IPS DF 6.9 (cell line): ENCODE data around the gene VPS9D1.

Experiments used
- DNase-seq: peaks from one replicate; pipeline ENCODE4 v3.0.0-alpha.2; 2013; ENCODE audit warnings: low read depth, low spot score
- H3K27ac ChIP-seq: one replicate; pipeline ENCODE4 v1.5.1; 2013; ENCODE audit warnings: low read length, control low read depth
- H3K27me3 ChIP-seq: 2 replicates; pipeline ENCODE4 v1.6.1; 2013; ENCODE audit warnings: mild to moderate bottlenecking, low read length; ENCODE audit not compliant: control insufficient read depth, insufficient read depth
- H3K36me3 ChIP-seq: 2 replicates; pipeline ENCODE4 v1.6.1; 2013; ENCODE audit warnings: low read length; ENCODE audit not compliant: control insufficient read depth, insufficient read depth
- H3K4me1 ChIP-seq: 2 replicates; pipeline ENCODE4 v1.6.1; 2013; ENCODE audit warnings: low read length; ENCODE audit not compliant: control insufficient read depth, insufficient read depth
- H3K4me3 ChIP-seq: 2 replicates; pipeline ENCODE4 v1.5.1; 2013; ENCODE audit warnings: mild to moderate bottlenecking, low read length
- H3K9me3 ChIP-seq: 2 replicates; pipeline ENCODE4 v1.6.1; 2013; ENCODE audit warnings: low read length, inconsistent platforms; ENCODE audit not compliant: control insufficient read depth, insufficient read depth
- WGBS: extraction: QIAGEN DNeasy Blood & Tissue Kit; methylation state at CpG from one replicate; pipeline ENCODE4 v1.1.7; 2013; ENCODE audit warnings: mixed read lengths, missing lambda C conversion rate; ENCODE audit not compliant: insufficient read length, insufficient coverage; 5-methylcytosine and 5-hydroxymethylcytosine counted together

VPS9D1 gene

GRCh38 chr16:89732918-89733242 lies 12.2 kb upstream of the VPS9D1 start:
- Histone ChIP-seq H3K9me3 (no peaks in the 10 kb centered on the region), H3K27me3 (no peaks in the 10 kb centered on the region), H3K27ac (no peak overlapping the region), H3K4me3 (no peak overlapping the region), H3K4me1 (no peaks in the 10 kb centered on the region), H3K36me3 (peaks cover 15% of the 10 kb centered on the region)
- no CpG with 5 or more reads among the region's 9 CpGs for WGBS
- DNase-seq = no peak

- Histone ChIP-seq H3K4me1 (no peaks in the 10 kb centered on the region), H3K27ac (no peak overlapping the region), H3K36me3 (peaks cover 10% of the 10 kb centered on the region), H3K4me3 (no peak overlapping the region), H3K9me3 (no peaks in the 10 kb centered on the region), H3K27me3 (no peaks in the 10 kb centered on the region)
- DNase-seq = no peak
- no CpG with 5 or more reads among the region's 24 CpGs for WGBS
Observed at GRCh38 chr16:89732142-89732917, 11.6 kb upstream of the VPS9D1 start.

GRCh38 chr16:89730610-89731234 lies 10.0 kb upstream of the VPS9D1 start:
- Histone ChIP-seq H3K36me3 (peaks cover 7% of the 10 kb centered on the region), H3K27ac (no peak overlapping the region), H3K27me3 (no peaks in the 10 kb centered on the region), H3K4me3 (no peak overlapping the region), H3K4me1 (no peaks in the 10 kb centered on the region), H3K9me3 (no peaks in the 10 kb centered on the region)
- no CpG with 5 or more reads among the region's 22 CpGs for WGBS
- DNase-seq = no peak

- no peaks in the 10 kb centered on the region for H3K4me1 ChIP-seq
- H3K4me3 ChIP-seq = no peak overlapping the region
- no peak for DNase-seq
- H3K27me3 ChIP-seq = no peaks in the 10 kb centered on the region
- no peaks in the 10 kb centered on the region for H3K9me3 ChIP-seq
- no CpG with 5 or more reads among the region's 14 CpGs for WGBS
- no peak overlapping the region for H3K27ac ChIP-seq
- peaks cover 7% of the 10 kb centered on the region for H3K36me3 ChIP-seq
Observed at GRCh38 chr16:89729863-89730593, 9.3 kb upstream of the VPS9D1 start.

- DNase-seq = no peak
- no peak overlapping the region for H3K27ac ChIP-seq
- peaks cover 7% of the 10 kb centered on the region for H3K36me3 ChIP-seq
- H3K27me3 ChIP-seq = no peaks in the 10 kb centered on the region
- no peaks in the 10 kb centered on the region for H3K9me3 ChIP-seq
- no peak overlapping the region for H3K4me3 ChIP-seq
- no peaks in the 10 kb centered on the region for H3K4me1 ChIP-seq
- no CpG with 5 or more reads among the region's 18 CpGs for WGBS
Observed at GRCh38 chr16:89729293-89729692, 8.6 kb upstream of the VPS9D1 start.

- Histone ChIP-seq H3K4me1 (peaks cover under 1% of the 10 kb centered on the region; the same call in 1 of the 2 replicates), H3K9me3 (no peaks in the 10 kb centered on the region), H3K4me3 (no peak overlapping the region), H3K27me3 (peaks cover 2% of the 10 kb centered on the region; the same call in 1 of the 2 replicates), H3K36me3 (no peaks in the 10 kb centered on the region; the same call in 1 of the 2 replicates), H3K27ac (no peak overlapping the region)
- no peak for DNase-seq
- WGBS = no CpG with 5 or more reads among the region's 17 CpGs
Observed at GRCh38 chr16:89727406-89728120, 6.9 kb upstream of the VPS9D1 start.

- DNase-seq = no peak
- H3K4me1 ChIP-seq = peaks cover 3% of the 10 kb centered on the region
- no peaks in the 10 kb centered on the region for H3K9me3 ChIP-seq
- H3K36me3 ChIP-seq = no peaks in the 10 kb centered on the region; the same call in 1 of the 2 replicates
- H3K4me3 ChIP-seq = no peak overlapping the region
- H3K27me3 ChIP-seq = peaks cover 3% of the 10 kb centered on the region; the same call in 1 of the 2 replicates
- no peak overlapping the region for H3K27ac ChIP-seq
- no CpG with 5 or more reads among the region's 30 CpGs for WGBS
Observed at GRCh38 chr16:89723279-89724250, 2.9 kb upstream of the VPS9D1 start.

- no CpG with 5 or more reads among the region's 56 CpGs for WGBS
- Histone ChIP-seq H3K36me3 (no peaks in the 10 kb centered on the region; the same call in 1 of the 2 replicates), H3K27ac (no peak overlapping the region), H3K4me1 (peaks cover 3% of the 10 kb centered on the region), H3K4me3 (peak overlapping the region; percentile 78; the same call in 1 of the 2 replicates), H3K27me3 (peaks cover 3% of the 10 kb centered on the region; the same call in 1 of the 2 replicates), H3K9me3 (no peaks in the 10 kb centered on the region)
- DNase-seq = no peak
Observed at GRCh38 chr16:89722392-89723278, 1.9 kb upstream of the VPS9D1 start.
